Jurkat, Clone E6-1 (cell line): ENCODE data around the gene TUBB.

Source experiments
- DNase-seq: peaks from one replicate; pipeline ENCODE4 v3.0.0-alpha.2; 2011; ENCODE audit warnings: low read depth, low spot score
- H3K4me3 ChIP-seq: 2 replicates; pipeline ENCODE4 v1.5.1; 2011; ENCODE audit warnings: mild to moderate bottlenecking, low read length, control low read depth, moderate library complexity

TUBB gene

DNA sequence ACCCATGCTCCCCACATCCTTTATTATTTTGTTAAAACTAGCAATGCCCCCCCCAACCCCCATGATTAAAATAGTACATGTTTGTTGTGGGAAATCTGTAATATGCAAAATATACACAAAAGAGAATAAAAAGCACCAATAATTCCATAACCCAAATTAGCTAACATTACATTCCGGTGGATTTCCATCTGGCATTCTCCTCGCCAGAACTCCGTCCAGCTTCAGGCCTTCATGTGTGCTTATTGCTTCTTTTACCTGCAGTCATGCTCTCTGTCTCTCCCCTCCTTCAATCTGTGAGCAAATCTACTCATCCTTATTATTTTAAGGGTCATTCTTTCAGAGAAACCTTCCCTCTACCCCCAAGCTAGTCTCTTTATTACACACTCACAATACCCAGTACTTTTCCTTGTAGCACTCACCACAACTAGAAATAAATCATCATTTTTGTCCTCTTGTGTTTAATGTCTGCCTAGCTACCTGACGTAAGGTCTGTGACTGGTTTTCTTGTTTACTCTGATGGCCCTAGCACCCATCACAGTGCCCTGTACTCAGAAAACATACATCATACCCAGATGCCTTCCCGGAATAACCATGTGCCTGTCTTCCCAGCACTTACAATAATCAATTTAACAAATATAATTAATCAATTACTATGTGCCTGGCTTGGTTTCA lies 49.8 kb downstream of the TUBB start:
- H3K4me3 ChIP-seq, result no peak overlapping the region
- DNase-seq, result no peak

DNA sequence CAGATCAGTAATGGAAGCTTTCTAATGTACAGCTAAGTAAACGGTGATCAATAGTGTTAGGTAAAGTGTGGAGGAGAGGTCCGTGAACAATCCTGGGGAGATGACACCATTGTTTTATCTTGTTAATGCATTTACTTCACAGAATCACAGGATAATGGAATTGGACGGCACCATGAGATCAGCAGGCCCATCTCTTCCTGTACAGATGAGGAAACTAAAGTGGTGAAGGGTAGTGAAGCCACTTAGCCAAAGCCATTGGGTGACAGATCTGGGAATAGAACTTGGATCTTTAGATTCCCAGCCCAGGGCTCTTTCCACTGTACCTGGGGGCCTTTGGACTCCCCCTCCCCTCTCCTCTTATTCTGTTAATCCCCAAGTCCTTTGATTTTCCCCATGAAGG lies 50.4 kb downstream of the TUBB start:
- DNase-seq, result no peak
- no peak overlapping the region for H3K4me3 ChIP-seq

- no peak for DNase-seq
These were observed 54.5 kb downstream of the TUBB start for GRCh38 chr6:30774701-30775100.

More at GRCh38 chr6:30774701-30775100, 54.5 kb downstream of the TUBB start:
- no peak overlapping the region for H3K4me3 ChIP-seq
